ENCODE measurements around the gene BCL3.
"Not testable (repeated sequence)": the region's sequence is repeated elsewhere in the genome, so short reads cannot be mapped to it uniquely, and the experiment has no call there.

The BCL3 gene

DNA sequence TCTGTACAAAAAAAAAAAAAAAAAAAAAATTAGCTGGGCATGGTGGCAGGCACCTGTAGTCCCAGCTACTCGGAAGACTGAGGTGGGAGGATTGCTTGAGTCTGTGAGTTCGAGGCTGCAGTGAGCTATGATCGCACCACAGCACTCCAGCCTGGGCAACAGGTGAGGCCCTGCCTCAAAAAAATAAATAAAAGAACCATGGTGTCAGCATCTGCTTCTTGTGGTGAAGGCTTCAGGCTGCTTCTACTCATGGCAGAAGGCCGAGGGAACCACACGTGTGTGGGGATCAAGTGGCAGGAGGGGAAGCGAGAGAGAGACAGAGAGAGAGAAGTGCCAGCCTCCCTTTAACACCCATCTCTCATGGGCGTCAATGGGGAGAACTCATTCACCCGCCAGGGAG, 13.5 kb downstream of the BCL3 start:
- DNase-seq: no peak

DNA sequence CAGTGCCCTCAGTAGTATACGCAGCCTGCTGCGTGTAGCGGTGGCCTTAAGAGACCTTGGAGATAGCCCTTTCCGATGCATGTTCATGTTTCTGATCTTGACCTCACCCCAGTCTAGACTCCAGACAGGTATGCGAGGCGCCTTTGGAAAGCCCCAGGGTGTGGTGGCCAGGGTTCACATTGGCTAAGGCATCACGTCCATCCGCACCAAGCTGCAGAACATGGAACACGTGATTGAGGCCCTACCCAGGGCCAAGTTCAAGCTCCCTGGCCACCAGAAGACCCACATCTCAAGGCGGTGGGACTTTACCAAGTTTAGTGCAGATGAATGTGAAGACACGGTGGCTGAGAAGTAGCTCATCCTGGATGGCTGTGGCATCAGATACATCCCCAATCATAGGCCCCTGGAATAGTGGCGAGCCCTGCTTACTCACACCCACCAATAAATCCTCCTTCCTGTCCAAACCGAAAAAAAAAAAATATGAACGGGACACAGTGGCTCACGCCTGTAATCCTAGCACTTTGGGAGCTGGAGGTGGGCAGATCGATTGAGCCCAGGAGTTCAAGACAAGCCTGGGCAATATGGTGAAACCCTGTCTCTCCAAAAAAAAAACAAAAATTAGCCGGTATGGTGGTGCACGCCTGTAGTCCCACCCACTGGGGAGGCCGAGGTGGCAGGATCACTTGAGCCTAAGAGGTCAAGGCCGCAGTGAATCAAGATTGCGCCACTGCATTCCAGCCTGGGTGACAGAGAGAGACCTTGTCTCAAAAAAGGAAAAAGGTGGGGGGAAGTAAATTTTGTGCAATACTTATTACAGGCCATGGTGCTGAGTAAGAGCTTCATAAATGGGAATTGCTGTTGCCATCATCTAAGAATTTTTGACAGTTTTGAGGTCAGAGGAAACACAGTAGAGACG, 16.8 kb downstream of the BCL3 start:
- DNase-seq: no peak

GRCh38 chr19:44765949-44766335, 17.4 kb downstream of the BCL3 start:
- DNase-seq: no peak

DNA sequence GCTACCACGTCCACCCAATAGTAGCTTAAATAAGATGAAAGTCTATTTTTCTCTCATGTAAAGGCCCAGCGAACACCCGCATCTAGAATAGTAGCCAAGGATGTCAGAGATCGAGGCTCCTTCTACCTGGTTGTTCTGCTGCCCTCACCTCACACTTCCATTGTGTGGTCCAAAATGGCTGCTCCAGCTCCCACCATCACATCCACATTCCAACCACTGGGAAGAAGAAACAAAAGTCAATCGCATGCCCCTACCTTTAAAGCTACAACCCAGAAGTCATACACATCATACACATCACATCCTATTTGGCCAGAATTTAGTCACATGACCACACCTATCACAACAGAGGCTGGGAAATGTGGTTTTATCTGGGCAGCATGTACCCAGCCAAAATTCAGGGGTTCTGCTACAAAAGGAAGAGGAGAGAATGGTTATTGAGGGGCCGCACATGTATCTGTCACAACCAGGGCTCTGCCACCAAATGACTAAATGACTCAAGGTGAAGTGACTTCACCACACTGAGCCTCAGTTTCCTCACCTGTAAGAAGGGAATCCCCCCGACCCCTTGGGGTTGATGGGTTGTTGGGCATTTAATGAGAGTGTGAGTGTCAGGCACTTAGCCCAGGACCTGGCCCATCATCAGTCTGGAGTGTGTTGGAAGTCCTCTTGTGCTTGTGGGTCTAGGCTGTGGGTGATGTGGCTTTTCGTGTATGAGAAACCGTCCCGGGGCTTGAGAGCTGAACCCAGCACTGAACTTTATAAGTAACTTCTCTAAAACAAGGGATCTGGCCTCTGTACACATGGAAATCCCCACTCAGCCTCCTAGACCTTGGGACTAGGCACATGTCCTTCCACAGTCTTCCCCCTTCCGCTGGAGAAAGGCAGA, 19.0 kb downstream of the BCL3 start:
- DNase-seq: no peak

- peak; percentile 99 for DNase-seq
Measured at GRCh38 chr19:44770550-44771257, 22.2 kb downstream of the BCL3 start.

DNA sequence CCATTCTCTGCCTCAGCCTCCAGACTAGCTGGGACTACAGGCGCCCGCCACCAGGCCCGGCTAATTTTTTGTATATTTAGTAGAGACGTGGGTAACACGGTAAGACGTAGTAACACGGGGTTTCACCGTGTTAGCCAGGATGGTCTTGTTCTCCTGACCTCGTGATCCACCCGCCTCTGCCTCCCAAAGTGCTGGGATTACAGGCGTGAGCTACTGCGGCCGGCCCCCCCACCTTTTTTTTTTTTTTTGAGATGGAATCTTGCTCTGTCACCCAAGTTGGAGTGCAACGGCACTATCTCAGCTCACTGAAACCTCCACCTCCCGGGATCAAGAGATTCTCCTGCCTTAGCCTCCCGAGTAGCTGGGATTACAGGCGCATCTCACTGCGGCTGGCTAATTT, 23.6 kb downstream of the BCL3 start:
- not testable (repeated sequence) for DNase-seq

- no peak for DNase-seq
Measured at GRCh38 chr19:44772959-44773358, 24.5 kb downstream of the BCL3 start.

DNA sequence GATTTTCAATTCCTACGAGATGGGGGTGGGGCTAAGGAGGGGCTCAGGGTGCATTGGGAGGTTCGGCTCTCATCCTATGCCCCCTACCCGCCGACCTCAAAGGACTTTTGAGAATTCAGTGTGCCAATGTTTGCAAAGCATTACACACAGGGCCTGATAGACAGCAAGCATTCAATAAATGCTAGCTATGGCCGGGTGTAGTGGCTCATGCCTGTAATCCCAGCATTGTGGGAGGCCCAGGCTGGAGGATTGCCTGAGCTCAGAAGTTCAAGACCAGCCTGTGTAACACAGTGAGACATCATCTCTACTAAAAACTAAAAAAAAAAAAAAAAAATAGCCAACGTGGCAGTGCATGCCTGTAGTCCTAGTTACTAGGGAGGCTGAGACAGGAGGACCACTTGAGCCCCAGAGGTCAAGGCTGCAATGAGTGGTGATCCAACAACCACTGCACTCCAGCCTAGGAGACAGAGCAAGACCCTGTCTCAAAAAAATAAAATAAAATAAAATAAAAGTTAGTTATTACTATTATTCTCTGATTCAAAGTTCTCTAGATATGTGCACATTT, 27.2 kb downstream of the BCL3 start:
- DNase-seq: no peak

- DNase-seq: no peak
Measured at GRCh38 chr19:44776402-44777096, 28.0 kb downstream of the BCL3 start.

- no peak for DNase-seq
Measured at GRCh38 chr19:44777715-44778347, 29.3 kb downstream of the BCL3 start, which contains the start of gene CBLC. CBLC (plus strand) TSS chr19:44777890; CDS start chr19:44777932, 42 bp downstream.

- no peak for DNase-seq
Measured at GRCh38 chr19:44779150-44779549, 30.6 kb downstream of the BCL3 start.

DNA sequence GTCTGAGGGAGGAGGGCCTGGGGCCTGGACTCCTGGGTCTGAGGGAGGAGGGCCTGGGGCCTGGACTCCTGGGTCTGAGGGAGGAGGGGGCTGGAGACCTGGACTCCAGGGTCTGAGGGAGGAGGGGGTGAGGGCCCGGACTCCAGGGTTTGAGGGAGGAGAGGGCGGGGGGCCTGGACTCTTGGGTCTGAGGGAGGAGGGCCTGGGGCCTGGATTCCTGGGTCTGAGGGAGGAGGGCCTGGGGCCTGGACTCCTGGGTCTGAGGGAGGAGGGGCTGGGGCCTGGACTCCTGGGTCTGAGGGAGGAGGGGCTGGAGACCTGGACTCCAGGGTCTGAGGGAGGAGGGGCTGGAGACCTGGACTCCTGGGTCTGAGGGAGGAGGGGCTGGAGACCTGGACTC, 33.2 kb downstream of the BCL3 start:
- not testable (repeated sequence) for DNase-seq

- DNase-seq: no peak
Measured at GRCh38 chr19:44782729-44783128, 34.2 kb downstream of the BCL3 start.

GRCh38 chr19:44783545-44783944, 35.0 kb downstream of the BCL3 start:
- no peak for DNase-seq

- no peak for DNase-seq
Measured at GRCh38 chr19:44785271-44785670, 36.8 kb downstream of the BCL3 start.

DNA sequence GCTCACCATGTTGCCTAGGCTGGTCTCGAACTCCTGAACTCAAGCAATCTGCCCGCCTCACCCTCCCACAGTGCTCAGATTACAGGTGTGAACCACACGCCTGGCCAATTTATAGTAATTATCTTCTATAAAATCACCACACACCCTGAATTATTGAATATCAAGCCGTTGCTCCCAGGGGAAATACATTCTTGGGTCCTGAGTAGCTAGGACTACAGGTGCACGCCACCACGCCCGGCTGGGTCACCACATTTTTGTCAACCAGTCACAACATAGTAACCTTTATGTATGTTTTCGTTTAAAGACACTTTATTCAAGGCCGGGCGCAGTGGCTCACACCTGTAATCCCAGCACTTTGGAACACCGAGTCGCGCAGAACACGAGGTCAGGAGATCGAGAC, 37.5 kb downstream of the BCL3 start:
- DNase-seq: no peak

DNA sequence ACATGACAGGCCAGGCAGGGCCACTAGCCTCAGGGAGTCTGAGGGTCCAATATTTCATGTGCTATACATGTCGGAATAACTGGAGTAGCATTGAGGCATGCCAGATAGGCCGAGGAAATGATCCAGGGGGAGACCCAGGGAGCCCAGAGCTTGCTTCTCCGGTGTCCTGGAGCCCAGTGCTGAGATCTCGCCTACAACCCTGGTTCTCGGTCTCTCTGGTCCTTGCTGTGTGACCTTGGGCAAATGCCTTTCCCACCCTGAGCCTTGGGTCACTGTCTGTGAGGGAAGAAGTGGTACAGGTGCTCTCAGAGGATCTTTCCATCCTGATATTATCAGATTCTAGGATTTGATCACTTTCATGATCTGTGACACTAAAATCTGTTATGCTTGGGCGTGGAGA, 40.5 kb downstream of the BCL3 start:
- no peak for DNase-seq

GRCh38 chr19:44789943-44790483, 41.5 kb downstream of the BCL3 start:
- no peak for DNase-seq

DNA sequence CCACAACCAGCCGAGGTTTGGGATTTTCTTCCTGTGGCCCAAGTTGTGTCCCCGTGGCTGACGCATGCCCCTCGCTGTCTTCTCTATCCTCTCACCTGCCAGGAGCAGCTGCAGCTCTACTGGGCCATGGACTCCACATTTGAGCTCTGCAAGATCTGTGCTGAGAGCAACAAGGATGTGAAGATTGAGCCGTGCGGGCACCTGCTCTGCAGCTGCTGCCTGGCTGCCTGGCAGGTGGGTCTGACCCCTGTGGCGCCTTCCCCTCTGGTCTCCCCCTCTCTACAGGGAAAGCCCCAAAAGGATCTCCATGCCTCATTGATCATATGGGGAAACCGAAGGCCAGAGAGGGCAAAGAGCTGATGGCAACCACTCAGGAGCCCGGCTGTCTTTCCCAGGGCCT, 43.8 kb downstream of the BCL3 start:
- no peak for DNase-seq

DNA sequence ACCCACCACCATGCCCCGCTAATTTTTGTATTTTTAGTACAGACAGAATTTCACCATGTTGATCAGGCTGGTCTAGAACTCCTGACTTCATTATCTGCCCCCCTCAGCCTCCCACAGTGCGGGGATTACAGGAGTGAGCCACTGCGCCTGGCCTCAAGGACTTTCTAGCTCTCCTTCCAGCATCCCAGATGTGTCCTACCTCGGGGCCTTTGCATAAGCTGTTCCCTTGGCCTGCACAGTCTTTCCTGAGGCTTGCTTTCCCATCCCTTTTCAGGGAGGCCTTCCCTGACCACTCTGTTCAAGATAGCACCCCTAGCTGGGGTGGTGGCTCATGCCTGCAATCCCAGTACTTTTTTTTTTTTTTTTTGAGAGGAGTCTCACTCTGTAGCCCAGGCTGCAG, 46.1 kb downstream of the BCL3 start:
- DNase-seq: no peak

DNA sequence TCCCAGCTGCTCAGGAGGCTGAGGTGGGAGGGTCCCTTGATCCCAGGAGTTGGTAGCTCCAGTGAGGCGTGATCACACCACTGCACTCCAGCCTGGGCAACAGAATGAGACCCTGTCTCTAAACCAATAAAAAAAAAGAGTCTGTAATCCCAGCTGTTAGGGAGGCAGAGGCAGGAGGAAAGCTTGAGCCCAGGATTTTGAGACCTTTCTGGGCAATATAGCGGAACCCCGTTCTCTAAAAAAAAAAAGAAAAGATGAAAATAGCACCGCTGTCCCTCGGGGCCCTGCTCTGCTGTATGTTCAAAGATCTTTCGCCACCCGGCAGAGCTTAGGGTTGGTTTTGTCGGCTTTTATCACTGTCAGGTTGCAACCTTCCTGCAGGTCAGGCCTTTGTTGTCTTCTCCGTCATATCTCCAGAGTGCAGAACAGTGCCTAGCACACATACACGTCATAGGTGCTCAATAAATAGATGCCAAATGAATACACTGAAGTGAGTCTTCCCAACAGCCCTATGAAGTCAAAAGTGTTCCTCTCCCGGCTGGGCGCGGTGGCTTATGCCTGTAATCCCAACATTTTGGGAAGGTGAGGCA, 47.0 kb downstream of the BCL3 start:
- no peak for DNase-seq

All from activated effector memory CD4-positive, alpha-beta T cell treated with Interleukin-2 at 50 U/mL for 16 hours (primary cell).